Activated naive CD4-positive, alpha-beta T cell treated with anti-CD3 and anti-CD28 coated beads, Interleukin-2, amount 10 ng/mL, durations not matched to agents 7 days and 5 days (primary cell): ENCODE data around the gene TRIM16.
"Not testable (repeated sequence)": the region's sequence is repeated elsewhere in the genome, so short reads cannot be mapped to it uniquely, and the experiment has no call there.

Experiments used
- CTCF ChIA-PET: fragments of 350-600 bp; sonication (Branson Sonifier 250); formaldehyde crosslinking; loops from one replicate; lab custom pipeline; 2021; ENCODE audit warnings: antibody characterized with exemption; lab: Charles Lee
- DNase-seq: peaks from one replicate; pipeline ENCODE4 v3.0.0-alpha.2; 2020
- H3K27ac Mint-ChIP-seq: one replicate; pipeline ENCODE4 v1.8.0; 2021; ENCODE audit warnings: mild to moderate bottlenecking, moderate library complexity, mixed read lengths
- H3K27me3 Mint-ChIP-seq: one replicate; pipeline ENCODE4 v1.8.0; 2021; ENCODE audit warnings: mild to moderate bottlenecking, mixed read lengths
- H3K36me3 Mint-ChIP-seq: one replicate; pipeline ENCODE4 v1.8.0; 2021; ENCODE audit warnings: mixed read lengths
- H3K4me1 Mint-ChIP-seq: one replicate; pipeline ENCODE4 v1.8.0; 2021; ENCODE audit warnings: mixed read lengths
- H3K4me3 Mint-ChIP-seq: one replicate; pipeline ENCODE4 v1.8.0; 2021; ENCODE audit warnings: mild to moderate bottlenecking, moderate library complexity, mixed read lengths
- H3K9me3 Mint-ChIP-seq: one replicate; pipeline ENCODE4 v1.8.0; 2021; ENCODE audit warnings: mixed read lengths

Gene TRIM16

DNA sequence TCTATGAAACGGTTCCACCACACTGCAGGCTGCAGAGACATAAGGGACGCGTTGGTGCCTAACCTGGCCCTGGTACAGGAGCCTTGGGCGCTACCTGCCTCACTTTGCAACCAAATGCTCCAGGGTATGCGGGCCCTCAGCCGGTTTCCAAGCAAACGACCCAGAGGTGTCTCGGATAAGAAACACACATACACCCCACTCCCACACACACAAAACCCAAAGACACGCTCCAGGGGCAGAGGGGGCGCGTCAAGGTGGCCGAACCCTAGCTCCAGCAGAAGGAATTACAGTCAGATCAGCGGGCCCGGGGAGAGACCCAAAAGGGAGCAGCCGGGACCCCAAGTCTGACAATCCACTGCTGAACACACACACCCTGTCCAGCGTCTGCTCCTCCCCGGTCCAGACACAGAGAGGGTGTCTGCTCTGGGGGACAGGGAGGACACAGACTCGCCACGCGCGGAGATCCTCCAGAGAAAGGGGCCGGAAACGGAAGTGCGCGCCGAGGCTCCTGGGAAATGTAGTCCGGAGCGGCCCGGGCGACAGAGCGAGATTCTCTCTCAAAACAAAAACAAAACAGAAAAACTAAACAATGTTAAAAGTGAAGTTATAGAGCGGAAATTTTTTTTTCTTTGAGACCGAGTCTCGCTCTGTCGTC, at the start of gene TRIM16:
TSS of gene TRIM16 (minus strand) at position 488 of the 655 bp plus-strand sequence. CDS start 32,702 bp downstream, outside the sequence.
- H3K27me3 Mint-ChIP-seq, H3K9me3 Mint-ChIP-seq, H3K36me3 Mint-ChIP-seq, CTCF ChIA-PET: not testable (repeated sequence)
- Mint-ChIP-seq H3K4me1 (peaks cover 22% of the 10 kb centered on the region), H3K4me3 (peak within 1 kb of the TSS; percentile 87), H3K27ac (peak within 1 kb of the TSS; percentile 85)
- peak; percentile 90 for DNase-seq

DNA sequence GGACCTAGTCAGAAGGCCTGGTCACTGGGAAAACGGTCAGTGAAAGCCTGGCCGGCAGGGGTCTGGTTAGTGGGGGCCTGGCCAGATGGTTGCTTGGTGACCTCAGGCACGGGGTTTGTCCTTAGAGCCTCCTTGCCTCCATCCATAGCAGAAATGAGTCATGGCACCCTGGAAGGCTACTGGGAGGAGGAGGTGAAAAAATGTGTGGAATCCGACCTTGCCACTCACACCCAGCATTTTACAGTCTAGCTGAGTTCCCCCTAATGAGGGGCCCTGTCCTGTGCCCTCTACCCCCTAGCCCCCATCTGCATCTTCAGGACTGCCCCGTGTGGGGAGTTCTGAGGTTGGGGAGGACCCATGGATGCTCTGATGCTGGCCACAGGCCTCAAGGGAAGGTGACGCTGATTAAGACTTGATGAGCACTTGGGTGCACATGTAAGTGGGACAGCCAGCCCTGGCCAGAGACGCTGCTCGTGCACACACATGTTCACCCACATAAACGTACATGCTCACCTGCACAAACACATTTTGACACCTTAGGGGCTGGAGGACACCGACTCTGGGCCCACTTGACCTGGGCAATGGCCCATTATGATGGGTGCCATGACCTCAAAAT, 49.2 kb upstream of the TRIM16 start:
- H3K9me3 Mint-ChIP-seq, CTCF ChIA-PET, H3K4me3 Mint-ChIP-seq, H3K27ac Mint-ChIP-seq, DNase-seq, H3K4me1 Mint-ChIP-seq, H3K27me3 Mint-ChIP-seq, H3K36me3 Mint-ChIP-seq: not testable (repeated sequence)

DNA sequence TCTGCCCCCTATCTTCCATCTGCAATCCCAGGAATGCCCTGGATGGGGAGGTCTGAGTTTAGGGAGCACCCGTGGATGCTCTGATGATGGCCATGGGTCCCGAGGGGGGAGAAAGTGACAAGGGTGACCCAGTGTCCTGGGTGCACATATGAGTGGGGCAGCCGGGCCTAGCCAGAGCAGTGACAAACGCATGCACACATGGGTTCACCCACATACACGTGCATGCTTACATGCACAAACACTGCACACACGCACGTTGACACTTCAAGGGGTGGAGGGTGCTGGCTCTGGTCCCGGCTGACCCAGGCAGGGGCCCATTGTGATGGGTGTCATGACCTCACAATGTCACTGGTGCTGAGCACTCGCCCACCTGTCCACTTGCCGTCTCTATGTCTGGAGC, 47.8 kb upstream of the TRIM16 start, which contains the start of gene TBC1D26:
TSS of gene TBC1D26 (plus strand) at position 384 of the 400 bp plus-strand sequence. CDS start 3,066 bp downstream, outside the sequence.
- CTCF ChIA-PET: not testable (repeated sequence)

DNA sequence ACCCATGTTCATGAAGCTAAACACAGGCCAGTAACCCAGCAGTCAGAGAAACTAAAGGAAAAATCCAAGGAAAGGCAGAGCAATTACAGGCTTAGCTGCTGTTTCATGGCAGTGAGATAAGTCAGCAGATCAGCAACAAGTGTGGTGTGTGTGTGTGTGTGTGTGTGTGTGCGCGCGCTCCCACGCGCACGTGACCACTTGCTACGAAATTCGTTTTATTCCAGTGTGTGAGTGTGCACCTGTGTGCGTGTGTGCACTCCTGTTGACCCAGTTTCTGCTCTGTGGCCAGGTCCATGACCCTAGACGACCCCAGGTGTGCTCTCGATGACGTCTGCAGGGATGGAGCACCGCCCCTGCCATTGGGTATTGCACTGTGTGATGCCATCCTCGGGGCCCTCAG, 46.4 kb upstream of the TRIM16 start:
- H3K4me1 Mint-ChIP-seq, DNase-seq, H3K27ac Mint-ChIP-seq, CTCF ChIA-PET, H3K9me3 Mint-ChIP-seq, H3K27me3 Mint-ChIP-seq, H3K36me3 Mint-ChIP-seq, H3K4me3 Mint-ChIP-seq: not testable (repeated sequence)

More for the DNA sequence above, 47.8 kb upstream of the TRIM16 start, which contains the start of gene TBC1D26:
- not testable (repeated sequence) for H3K9me3 Mint-ChIP-seq, H3K4me1 Mint-ChIP-seq, H3K4me3 Mint-ChIP-seq, H3K27ac Mint-ChIP-seq, H3K27me3 Mint-ChIP-seq, H3K36me3 Mint-ChIP-seq, DNase-seq

DNA sequence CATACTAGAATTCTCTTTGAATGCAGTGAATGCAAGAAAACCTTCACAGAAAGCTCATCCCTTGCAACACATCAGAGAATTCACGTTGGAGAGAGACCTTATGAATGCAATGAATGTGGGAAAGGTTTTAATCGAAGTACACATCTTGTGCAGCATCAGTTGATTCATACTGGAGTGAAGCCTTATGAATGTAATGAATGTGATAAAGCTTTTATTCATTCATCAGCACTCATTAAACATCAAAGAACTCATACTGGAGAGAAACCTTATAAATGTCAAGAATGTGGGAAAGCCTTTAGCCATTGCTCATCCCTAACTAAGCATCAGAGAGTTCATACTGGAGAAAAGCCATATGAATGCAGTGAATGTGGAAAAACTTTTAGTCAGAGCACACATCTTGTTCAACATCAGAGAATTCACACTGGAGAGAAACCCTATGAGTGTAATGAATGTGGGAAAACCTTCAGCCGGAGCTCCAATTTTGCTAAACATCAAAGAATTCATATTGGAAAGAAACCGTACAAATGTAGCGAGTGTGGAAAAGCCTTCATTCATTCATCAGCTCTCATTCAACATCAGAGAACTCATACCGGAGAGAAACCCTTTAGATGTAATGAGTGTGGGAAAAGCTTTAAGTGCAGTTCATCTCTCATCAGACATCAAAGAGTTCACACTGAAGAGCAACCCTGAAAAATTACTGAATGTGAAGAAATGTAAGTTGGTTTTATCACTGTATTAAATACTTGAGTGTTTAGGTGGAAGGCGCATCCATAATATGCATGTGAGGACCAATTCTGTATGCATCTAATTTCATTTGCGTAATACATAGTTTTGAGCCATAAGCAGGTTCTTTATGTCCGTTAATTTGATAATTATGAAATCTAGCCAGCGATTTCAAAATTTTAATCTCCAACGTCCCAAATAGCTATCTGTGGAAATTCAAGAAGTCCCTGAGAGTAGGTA, 32.8 kb upstream of the TRIM16 start:
- peaks cover 26% of the 10 kb centered on the region for H3K36me3 Mint-ChIP-seq
- H3K4me1 Mint-ChIP-seq, H3K4me3 Mint-ChIP-seq, H3K27me3 Mint-ChIP-seq, H3K27ac Mint-ChIP-seq, CTCF ChIA-PET, DNase-seq: not testable (repeated sequence)
- H3K9me3 Mint-ChIP-seq: peaks cover 34% of the 10 kb centered on the region

DNA sequence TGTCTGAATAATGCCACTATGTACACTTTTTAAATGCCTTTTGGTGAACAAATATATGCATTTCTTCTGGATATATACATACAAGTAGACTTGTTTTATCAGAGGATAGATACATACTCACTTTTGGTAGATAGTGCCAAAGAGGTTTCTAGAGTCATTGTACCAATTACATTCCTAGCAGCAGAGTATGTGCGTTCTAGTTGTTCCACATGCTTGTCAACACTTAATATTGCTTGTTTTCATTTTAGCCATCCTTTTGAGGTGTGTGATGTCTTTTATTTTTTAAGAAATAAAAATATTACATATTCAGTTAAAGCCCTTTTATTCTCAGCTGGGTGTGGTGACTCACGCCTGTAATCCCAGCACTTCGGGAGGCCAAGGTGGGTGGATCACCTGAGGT, 24.8 kb upstream of the TRIM16 start:
- H3K4me1 Mint-ChIP-seq, H3K27me3 Mint-ChIP-seq, H3K27ac Mint-ChIP-seq, CTCF ChIA-PET, H3K4me3 Mint-ChIP-seq, DNase-seq: not testable (repeated sequence)
- Mint-ChIP-seq H3K9me3 (peaks cover 28% of the 10 kb centered on the region), H3K36me3 (peaks cover 54% of the 10 kb centered on the region)

DNA sequence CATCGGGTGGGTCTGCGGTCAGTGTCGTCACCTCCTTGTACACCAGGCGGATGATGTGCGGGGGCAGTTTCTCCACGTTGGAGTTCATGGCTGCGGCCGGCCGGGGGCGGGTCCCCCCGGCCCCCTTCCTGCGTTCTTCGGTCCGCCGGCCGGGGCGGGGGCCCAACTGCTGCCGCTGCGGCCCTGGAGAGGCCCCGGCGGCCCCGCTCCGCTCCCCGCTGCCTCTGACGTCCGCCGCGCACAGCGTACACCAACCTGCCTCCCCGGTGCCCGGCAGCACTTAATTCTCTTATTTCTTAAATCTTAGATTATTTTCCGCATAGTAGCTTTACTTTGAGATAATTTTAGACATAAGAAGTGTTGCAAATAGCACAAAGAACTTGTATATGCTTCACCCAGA, 20.7 kb upstream of the TRIM16 start:
- H3K27me3 Mint-ChIP-seq, H3K4me3 Mint-ChIP-seq, DNase-seq, H3K27ac Mint-ChIP-seq, H3K4me1 Mint-ChIP-seq, CTCF ChIA-PET: not testable (repeated sequence)
- Mint-ChIP-seq H3K36me3 (peaks cover 48% of the 10 kb centered on the region), H3K9me3 (peaks cover 22% of the 10 kb centered on the region)

DNA sequence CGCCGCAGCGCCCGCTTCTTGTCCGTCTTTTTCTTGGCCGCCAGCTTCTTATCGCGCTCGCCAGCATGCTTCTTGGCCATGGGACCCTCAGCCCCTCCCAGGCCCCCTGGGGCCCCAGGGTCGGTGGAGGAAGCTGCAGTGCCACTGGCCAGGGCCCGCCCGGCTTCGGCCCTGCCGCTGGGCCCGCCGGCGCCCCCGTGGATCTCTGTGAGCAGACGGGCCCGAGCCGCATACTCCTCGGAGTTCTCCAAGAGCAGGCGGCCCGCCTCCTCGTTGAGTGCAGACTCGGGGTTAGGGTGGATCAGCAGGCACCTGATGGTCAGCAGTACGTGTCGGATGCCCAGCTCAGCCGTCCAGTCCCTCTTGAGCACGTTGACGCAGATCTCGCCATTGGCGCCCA, 20.1 kb upstream of the TRIM16 start:
- H3K4me3 Mint-ChIP-seq, H3K4me1 Mint-ChIP-seq, H3K27ac Mint-ChIP-seq, CTCF ChIA-PET, H3K27me3 Mint-ChIP-seq, DNase-seq: not testable (repeated sequence)
- Mint-ChIP-seq H3K36me3 (peaks cover 44% of the 10 kb centered on the region), H3K9me3 (peaks cover 19% of the 10 kb centered on the region)

DNA sequence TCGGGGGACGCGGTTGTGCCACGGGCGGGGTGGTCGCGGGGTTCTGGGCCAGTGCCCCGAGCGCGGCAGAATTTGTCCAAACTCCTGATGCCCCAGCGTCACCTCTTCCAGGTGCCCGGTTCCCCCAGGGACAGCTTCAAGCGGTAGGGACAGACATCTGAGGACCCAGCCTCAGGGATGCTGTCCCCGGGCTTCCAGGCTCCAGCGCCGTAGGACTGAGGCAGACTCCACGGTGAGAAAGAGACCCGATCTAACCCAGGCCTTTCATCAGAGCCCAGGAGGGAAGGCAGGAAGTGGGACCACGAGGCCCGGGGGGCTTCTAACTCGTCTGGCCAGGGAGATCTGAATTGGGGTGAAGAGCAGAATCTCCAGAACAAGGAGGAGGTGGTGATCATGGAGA, 15.8 kb upstream of the TRIM16 start:
- DNase-seq, H3K9me3 Mint-ChIP-seq, CTCF ChIA-PET, H3K27ac Mint-ChIP-seq, H3K27me3 Mint-ChIP-seq: not testable (repeated sequence)
- Mint-ChIP-seq H3K4me1 (peaks cover 18% of the 10 kb centered on the region), H3K4me3 (peak overlapping the region; percentile 89), H3K36me3 (peaks cover 11% of the 10 kb centered on the region)

DNA sequence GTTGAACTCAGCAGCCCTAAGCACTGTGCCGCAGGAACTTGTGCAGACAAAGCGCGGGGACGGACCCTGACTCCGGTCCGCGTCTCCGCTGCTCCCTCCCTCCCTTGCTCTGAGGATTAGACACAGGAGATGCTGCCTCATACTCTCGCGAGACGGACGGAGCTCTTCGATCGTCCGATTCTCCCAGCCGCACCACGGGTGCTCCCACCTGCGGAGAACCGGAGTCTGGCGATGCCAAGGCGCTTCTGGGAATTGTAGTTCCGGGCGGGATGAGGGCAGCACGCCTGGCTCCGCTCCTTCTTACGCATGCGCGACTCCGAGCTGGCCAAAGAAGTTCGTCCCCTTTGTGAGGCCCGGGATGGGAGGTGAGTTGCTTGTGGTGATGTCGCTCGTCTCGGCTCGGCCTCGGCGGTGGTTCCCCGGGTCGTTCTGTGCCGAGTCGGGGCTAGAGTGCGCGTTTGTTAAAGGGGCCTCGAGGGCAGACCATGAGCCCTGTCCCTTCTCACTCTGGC, 15.4 kb upstream of the TRIM16 start, which contains the start of gene ZNF286A:
TSS of gene ZNF286A (plus strand) at position 340 of the 512 bp plus-strand sequence. CDS start 578 bp downstream, outside the sequence.
- H3K36me3 Mint-ChIP-seq, H3K27me3 Mint-ChIP-seq, H3K9me3 Mint-ChIP-seq, CTCF ChIA-PET: not testable (repeated sequence)
- H3K4me3 Mint-ChIP-seq: peak within 1 kb of the TSS; percentile 89
- peaks cover 18% of the 10 kb centered on the region for H3K4me1 Mint-ChIP-seq
- DNase-seq: peak; percentile 98
- peak within 1 kb of the TSS; percentile 84 for H3K27ac Mint-ChIP-seq

DNA sequence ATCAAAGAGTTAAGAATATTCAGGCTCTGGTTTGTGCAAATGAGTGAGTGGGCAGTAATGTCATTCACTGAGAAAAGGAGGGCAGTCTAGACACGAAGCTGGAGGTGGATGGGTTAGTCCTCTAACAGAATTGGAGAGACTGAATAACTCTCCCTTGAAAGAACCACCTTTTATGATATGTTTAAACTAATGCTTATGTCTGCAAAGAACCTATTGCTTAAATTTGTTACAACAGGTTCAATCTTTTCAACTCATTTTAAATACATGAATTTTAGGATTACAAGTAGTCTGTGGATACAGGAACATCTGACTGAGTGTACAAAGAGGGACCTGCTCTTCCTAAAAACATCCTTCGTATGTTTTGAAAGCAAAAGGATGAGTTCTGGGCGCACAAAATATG, 14.9 kb upstream of the TRIM16 start:
- H3K4me1 Mint-ChIP-seq: peaks cover 18% of the 10 kb centered on the region
- H3K36me3 Mint-ChIP-seq, CTCF ChIA-PET, H3K27me3 Mint-ChIP-seq, DNase-seq, H3K9me3 Mint-ChIP-seq: not testable (repeated sequence)
- peak overlapping the region; percentile 89 for H3K4me3 Mint-ChIP-seq
- peak overlapping the region; percentile 84 for H3K27ac Mint-ChIP-seq

DNA sequence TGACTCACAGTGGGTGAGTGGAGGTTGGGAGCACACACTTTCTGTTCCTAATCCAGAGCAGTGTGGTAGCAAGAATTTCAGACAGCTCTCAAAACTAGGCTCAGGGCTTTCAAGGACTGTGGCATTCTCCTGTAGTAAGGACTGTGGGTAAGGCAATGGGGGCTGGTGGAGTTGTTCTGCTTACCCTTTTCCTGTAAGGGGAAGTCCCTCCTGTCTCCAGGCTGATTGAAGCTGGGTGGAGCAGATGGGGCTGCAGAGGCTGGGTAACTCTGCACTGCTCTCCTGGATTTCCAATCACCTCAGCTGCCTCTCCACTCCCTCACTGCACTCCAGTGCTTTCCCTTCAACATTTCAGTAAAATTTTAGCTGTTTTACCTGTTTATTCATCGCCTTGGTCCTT, 3.4 kb upstream of the TRIM16 start:
- CTCF ChIA-PET: not testable (repeated sequence)

DNA sequence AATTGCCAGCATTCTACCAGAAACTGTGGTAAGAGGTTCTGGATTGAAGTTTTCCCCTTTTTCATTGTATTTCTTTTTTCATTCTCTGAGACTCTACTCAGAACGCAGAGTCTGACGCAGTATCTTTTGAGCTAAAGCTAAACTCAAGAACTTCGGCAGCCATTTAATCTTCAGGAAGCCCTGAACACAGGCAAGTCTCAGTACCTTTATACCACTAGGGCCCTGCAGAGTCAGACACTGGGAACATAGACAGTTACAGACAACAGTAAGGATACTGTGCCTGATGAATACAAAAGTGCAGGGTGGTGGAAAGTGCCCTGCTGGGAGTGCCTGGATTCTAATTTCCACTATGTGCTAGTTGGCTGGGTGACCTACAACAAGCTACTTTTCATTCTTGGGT, 976 bp downstream of the TRIM16 start:
- H3K36me3 Mint-ChIP-seq, H3K27me3 Mint-ChIP-seq, CTCF ChIA-PET, H3K27ac Mint-ChIP-seq, DNase-seq, H3K9me3 Mint-ChIP-seq: not testable (repeated sequence)
- Mint-ChIP-seq H3K4me3 (peak overlapping the region; percentile 87), H3K4me1 (peaks cover 22% of the 10 kb centered on the region)

More for the DNA sequence above, 3.4 kb upstream of the TRIM16 start:
- not testable (repeated sequence) for H3K36me3 Mint-ChIP-seq, H3K27ac Mint-ChIP-seq, H3K27me3 Mint-ChIP-seq, DNase-seq, H3K4me3 Mint-ChIP-seq, H3K9me3 Mint-ChIP-seq
- H3K4me1 Mint-ChIP-seq: peaks cover 22% of the 10 kb centered on the region

DNA sequence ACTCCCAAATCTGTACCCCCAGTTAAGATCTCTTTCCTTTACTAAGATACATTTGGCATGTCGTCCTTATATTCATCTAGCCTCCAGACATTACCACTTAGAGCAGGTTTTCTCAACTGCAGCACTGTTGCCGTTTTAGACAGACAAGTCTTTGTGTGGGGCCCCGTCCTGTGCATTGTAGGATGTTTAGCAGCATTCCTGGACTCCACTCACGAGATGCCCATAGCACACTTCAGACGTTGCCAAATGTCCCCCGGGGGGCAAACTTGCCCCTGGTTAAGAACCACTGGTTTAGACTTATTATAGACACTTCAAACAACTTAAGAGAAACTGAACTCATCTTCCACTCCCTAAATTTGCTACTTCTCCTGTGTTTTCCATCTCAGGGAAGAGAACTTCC, 8.1 kb downstream of the TRIM16 start:
- H3K4me1 Mint-ChIP-seq, DNase-seq, H3K9me3 Mint-ChIP-seq, CTCF ChIA-PET, H3K27ac Mint-ChIP-seq, H3K27me3 Mint-ChIP-seq, H3K4me3 Mint-ChIP-seq: not testable (repeated sequence)
- peaks cover 17% of the 10 kb centered on the region for H3K36me3 Mint-ChIP-seq
